ENCODE data around the gene PGBD1. TPM values are rescaled to one million over a fixed set of nuclear protein-coding genes. Genes with fewer than 3 reads are reported as not detected.

Gene PGBD1
- total RNA-seq, 2 donors from 2014 or later: 8.7 to 10.8 TPM

- H3K4me1 Mint-ChIP-seq: peaks cover 5% of the 10 kb centered on the region
- H3K36me3 ChIP-seq (ENCODE audit: control insufficient read depth, insufficient read depth, low read length): no peaks in the 10 kb centered on the region
- H3K4me3 Mint-ChIP-seq: no peak overlapping the region
- H3K4me1 ChIP-seq (ENCODE audit: control insufficient read depth, insufficient read depth, low read length): no peaks in the 10 kb centered on the region
- no peak for TF ChIP-seq CTCF (conservative IDR thresholded peaks at IDR 0.05)
- no peak overlapping the region for H3K27ac Mint-ChIP-seq
- H3K9ac ChIP-seq (ENCODE audit: extremely low read depth, low read length, poor library complexity, severe bottlenecking): no peak overlapping the region
- H3K27ac ChIP-seq (ENCODE audit: low read depth, low read length): no peak overlapping the region
- H3K36me3 Mint-ChIP-seq (ENCODE audit: low read depth): no peaks in the 10 kb centered on the region
- WGBS, 2 experiments (ENCODE audit: insufficient coverage in 1 of 2, insufficient read length in 1 of 2): 73% methylated on average over 1 of the region's 1 CpG; no CpG with 5 or more reads in 1 of the 2 experiments
- no peaks in the 10 kb centered on the region for H3K9me3 Mint-ChIP-seq
- H3K27me3 Mint-ChIP-seq (ENCODE audit: insufficient read depth): peaks cover 42% of the 10 kb centered on the region
- no peaks in the 10 kb centered on the region for H3K9me3 ChIP-seq (ENCODE audit: control insufficient read depth, low read length)
- no peak for DNase-seq
- H3K4me3 ChIP-seq (ENCODE audit: low read length): no peak overlapping the region
- H3K27me3 ChIP-seq (ENCODE audit: control insufficient read depth, insufficient read depth, low read length, poor library complexity, severe bottlenecking): peaks cover 22% of the 10 kb centered on the region
Measured at GRCh38 chr6:28343898-28344677, 62.7 kb downstream of the PGBD1 start.

DNA sequence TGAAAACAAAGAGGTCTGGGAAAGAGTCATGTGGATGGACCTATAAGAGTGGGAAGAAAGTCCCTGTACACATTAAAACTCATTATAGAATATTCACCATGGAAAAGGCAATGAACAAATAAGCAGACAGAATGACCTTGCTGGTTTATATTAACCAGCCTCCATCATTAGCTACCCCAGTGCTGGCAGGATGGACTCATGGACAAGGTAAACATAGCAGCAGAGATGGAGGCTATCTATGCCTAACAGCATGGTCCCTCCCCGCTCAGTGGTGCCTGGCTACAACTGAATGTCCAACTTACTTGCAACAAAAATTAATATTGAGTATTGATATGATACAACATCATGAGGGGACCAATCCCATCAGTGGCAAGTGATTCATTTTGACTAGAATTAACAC lies 63.8 kb downstream of the PGBD1 start:
- Mint-ChIP-seq H3K36me3 (ENCODE audit: low read depth) (no peaks in the 10 kb centered on the region), H3K27me3 (ENCODE audit: insufficient read depth) (peaks cover 42% of the 10 kb centered on the region)
- H3K27me3 ChIP-seq (ENCODE audit: control insufficient read depth, insufficient read depth, low read length, poor library complexity, severe bottlenecking): peaks cover 22% of the 10 kb centered on the region

DNA sequence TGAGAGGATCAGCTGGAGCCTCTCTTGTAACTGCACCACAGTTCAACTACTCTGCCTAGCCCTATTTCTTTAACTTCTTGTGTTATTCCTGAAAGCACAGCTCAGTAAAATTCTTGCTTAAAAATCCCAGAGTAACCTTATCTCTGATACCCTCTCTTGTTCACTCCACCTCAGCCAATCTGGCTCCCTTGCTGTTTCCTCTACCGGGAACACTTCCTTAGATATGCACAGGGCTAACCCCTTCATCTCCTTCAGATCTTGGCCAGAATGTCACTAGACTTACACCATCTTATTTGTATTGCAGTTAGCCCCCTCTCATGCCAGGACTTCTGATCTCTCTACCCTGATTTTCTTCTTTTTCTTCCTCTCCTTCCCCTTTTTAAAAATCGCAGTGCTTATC lies 65.7 kb downstream of the PGBD1 start:
- Mint-ChIP-seq H3K36me3 (ENCODE audit: low read depth) (no peaks in the 10 kb centered on the region), H3K27me3 (ENCODE audit: insufficient read depth) (peaks cover 31% of the 10 kb centered on the region), H3K27ac (no peak overlapping the region), H3K4me1 (peaks cover 17% of the 10 kb centered on the region), H3K9me3 (no peaks in the 10 kb centered on the region), H3K4me3 (no peak overlapping the region)
- Histone ChIP-seq H3K4me3 (ENCODE audit: low read length) (no peak overlapping the region), H3K9me3 (ENCODE audit: control insufficient read depth, low read length) (peaks cover under 1% of the 10 kb centered on the region), H3K4me1 (ENCODE audit: control insufficient read depth, insufficient read depth, low read length) (no peaks in the 10 kb centered on the region), H3K9ac (ENCODE audit: extremely low read depth, low read length, poor library complexity, severe bottlenecking) (no peak overlapping the region), H3K27me3 (ENCODE audit: control insufficient read depth, insufficient read depth, low read length, poor library complexity, severe bottlenecking) (peaks cover 22% of the 10 kb centered on the region), H3K27ac (ENCODE audit: low read depth, low read length) (no peak overlapping the region), H3K36me3 (ENCODE audit: control insufficient read depth, insufficient read depth, low read length) (no peaks in the 10 kb centered on the region)
- no peak for DNase-seq
- TF ChIP-seq CTCF (conservative IDR thresholded peaks at IDR 0.05): no peak
- 8 to 27% methylated on average over 1 to 2 of the region's 2 CpGs for whole genome bisulfite sequencing, 2 experiments (ENCODE audit: insufficient coverage in 1 of 2, insufficient read length in 1 of 2)

More for the DNA sequence above, 63.8 kb downstream of the PGBD1 start:
- H3K9me3 ChIP-seq (ENCODE audit: control insufficient read depth, low read length): no peaks in the 10 kb centered on the region
- TF ChIP-seq CTCF (conservative IDR thresholded peaks at IDR 0.05): no peak
- H3K27ac ChIP-seq (ENCODE audit: low read depth, low read length): no peak overlapping the region
- peaks cover 6% of the 10 kb centered on the region for H3K4me1 Mint-ChIP-seq
- DNase-seq: no peak
- H3K4me1 ChIP-seq (ENCODE audit: control insufficient read depth, insufficient read depth, low read length): no peaks in the 10 kb centered on the region
- no peak overlapping the region for H3K27ac Mint-ChIP-seq
- no peak overlapping the region for H3K9ac ChIP-seq (ENCODE audit: extremely low read depth, low read length, poor library complexity, severe bottlenecking)
- no peaks in the 10 kb centered on the region for H3K9me3 Mint-ChIP-seq
- 67% methylated on average over 1 of the region's 1 CpG; no CpG with 5 or more reads in 1 of the 2 experiments for WGBS, 2 experiments (ENCODE audit: insufficient coverage in 1 of 2, insufficient read length in 1 of 2)
- H3K4me3 Mint-ChIP-seq: no peak overlapping the region
- no peak overlapping the region for H3K4me3 ChIP-seq (ENCODE audit: low read length)
- H3K36me3 ChIP-seq (ENCODE audit: control insufficient read depth, insufficient read depth, low read length): no peaks in the 10 kb centered on the region
